ENCODE data around the gene MTHFD2L. TPM values are rescaled to one million over a fixed set of nuclear protein-coding genes. Genes with fewer than 3 reads are reported as not detected.
A peak's percentile ranks its signal among the peaks of the same experiment; 100 is the strongest.

The MTHFD2L gene
- total and polyA plus RNA-seq, 8 donors: 9.1 to 19.1 (median 16.6) TPM

DNA sequence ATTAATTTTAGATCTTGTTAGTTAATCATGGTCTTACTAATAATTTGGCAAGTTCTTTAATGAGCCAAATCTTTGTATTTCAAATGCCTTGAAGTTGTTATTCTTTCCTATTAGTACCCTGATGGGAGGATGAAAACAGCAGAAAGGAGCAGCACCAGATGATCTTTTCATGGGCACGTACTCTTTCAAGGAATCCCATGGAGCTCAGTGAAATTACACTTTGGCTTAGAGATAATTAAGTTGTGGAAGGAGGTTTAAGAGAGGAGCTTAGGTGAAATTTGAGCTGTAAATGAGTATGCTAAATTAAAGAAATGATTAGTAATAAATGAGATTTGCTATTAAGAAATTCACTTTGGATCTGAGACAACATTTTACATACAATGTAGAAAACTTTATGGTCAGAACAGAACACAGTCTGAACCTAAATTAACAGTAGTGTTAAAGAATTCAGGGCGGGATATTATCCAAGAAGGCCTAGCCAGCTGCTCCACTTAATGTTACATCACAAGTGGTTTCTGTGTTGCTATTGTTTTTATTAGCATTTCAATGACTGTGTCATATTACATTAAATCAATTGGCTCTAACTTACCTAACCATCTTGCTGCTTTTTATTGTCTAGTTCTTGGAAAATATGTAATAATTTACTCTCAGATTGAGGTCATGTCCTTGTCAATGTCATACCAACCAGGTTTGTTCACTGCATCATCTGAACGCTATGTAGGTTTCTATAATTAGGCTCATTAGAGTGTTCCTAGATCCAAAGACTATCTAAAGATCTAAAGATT is 3.9 kb downstream of the MTHFD2L start:
- TF ChIP-seq, protein P1, sequence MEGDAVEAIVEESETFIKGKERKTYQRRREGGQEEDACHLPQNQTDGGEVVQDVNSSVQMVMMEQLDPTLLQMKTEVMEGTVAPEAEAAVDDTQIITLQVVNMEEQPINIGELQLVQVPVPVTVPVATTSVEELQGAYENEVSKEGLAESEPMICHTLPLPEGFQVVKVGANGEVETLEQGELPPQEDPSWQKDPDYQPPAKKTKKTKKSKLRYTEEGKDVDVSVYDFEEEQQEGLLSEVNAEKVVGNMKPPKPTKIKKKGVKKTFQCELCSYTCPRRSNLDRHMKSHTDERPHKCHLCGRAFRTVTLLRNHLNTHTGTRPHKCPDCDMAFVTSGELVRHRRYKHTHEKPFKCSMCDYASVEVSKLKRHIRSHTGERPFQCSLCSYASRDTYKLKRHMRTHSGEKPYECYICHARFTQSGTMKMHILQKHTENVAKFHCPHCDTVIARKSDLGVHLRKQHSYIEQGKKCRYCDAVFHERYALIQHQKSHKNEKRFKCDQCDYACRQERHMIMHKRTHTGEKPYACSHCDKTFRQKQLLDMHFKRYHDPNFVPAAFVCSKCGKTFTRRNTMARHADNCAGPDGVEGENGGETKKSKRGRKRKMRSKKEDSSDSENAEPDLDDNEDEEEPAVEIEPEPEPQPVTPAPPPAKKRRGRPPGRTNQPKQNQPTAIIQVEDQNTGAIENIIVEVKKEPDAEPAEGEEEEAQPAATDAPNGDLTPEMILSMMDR (IDR thresholded peaks at IDR 0.05): no peak
- Histone ChIP-seq H3K27ac (no peak overlapping the region), H3K27me3 (no peaks in the 10 kb centered on the region), H3K9me3 (no peaks in the 10 kb centered on the region), H3K36me3 (peaks cover 0 to 24% of the 10 kb centered on the region in 2 donors), H3K4me1 (peaks cover 0 to 22% of the 10 kb centered on the region in 2 donors), H3K4me3 (no peak overlapping the region)
- ATAC-seq: no peak
- DNase-seq: peak in 1 of 4 donors; percentile 7
- intact Hi-C loops (cut with DNase I): no loop called here

DNA sequence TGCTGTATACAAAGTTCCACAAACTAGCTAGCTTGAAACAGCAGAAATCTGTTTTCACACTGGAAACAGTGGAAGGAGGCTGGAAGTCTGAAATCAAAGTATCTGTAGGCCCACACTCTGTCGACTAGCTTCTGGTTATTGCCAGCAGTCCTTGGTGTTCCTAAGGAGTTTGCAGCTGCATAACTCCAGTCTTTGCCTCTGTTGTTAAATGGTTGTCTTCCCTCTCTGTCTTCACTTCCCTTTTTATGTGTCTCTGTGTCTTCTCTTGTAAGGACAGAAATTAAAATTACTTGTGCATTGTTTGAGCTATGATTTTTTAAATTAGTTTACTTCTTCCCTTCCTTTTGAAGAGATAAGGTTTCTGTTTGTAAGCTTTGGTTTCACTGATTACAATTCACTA is 8.2 kb downstream of the MTHFD2L start:
- Histone ChIP-seq H3K36me3 (peaks cover 0 to 15% of the 10 kb centered on the region in 2 donors), H3K4me1 (no peaks in the 10 kb centered on the region), H3K27me3 (no peaks in the 10 kb centered on the region), H3K4me3 (no peak overlapping the region), H3K27ac (no peak overlapping the region), H3K9me3 (no peaks in the 10 kb centered on the region)
- intact Hi-C loops (cut with DNase I): no loop called here
- DNase-seq: no peak
- ATAC-seq: no peak
- TF ChIP-seq, protein P1 (IDR thresholded peaks at IDR 0.05): no peak

GRCh38 chr4:74166818-74167217 is 8.9 kb downstream of the MTHFD2L start:
- no peaks in the 10 kb centered on the region for H3K27me3 ChIP-seq
- intact Hi-C loops (cut with DNase I): no loop called here
- H3K4me3 ChIP-seq: no peak overlapping the region
- H3K9me3 ChIP-seq: no peaks in the 10 kb centered on the region
- DNase-seq (no peak), ATAC-seq (no peak)
- H3K36me3 ChIP-seq: peaks cover 0 to 8% of the 10 kb centered on the region in 2 donors
- H3K4me1 ChIP-seq: no peaks in the 10 kb centered on the region
- TF ChIP-seq, protein P1 (IDR thresholded peaks at IDR 0.05): no peak
- H3K27ac ChIP-seq: no peak overlapping the region

GRCh38 chr4:74167585-74167984 is 9.7 kb downstream of the MTHFD2L start:
- intact Hi-C loops (cut with DNase I): no loop called here
- no peaks in the 10 kb centered on the region for H3K4me1 ChIP-seq
- no peak overlapping the region for H3K27ac ChIP-seq

GRCh38 chr4:74168841-74169240 is 10.9 kb downstream of the MTHFD2L start:
- Histone ChIP-seq H3K27ac (no peak overlapping the region), H3K36me3 (no peaks in the 10 kb centered on the region), H3K4me3 (no peak overlapping the region), H3K4me1 (no peaks in the 10 kb centered on the region), H3K9me3 (no peaks in the 10 kb centered on the region), H3K27me3 (no peaks in the 10 kb centered on the region)
- ATAC-seq (no peak), DNase-seq (no peak)
- TF ChIP-seq, protein P1 (IDR thresholded peaks at IDR 0.05): no peak
- intact Hi-C loops (cut with DNase I): no loop called here

More at GRCh38 chr4:74167585-74167984, 9.7 kb downstream of the MTHFD2L start:
- H3K36me3 ChIP-seq: peaks cover 0 to under 1% of the 10 kb centered on the region in 2 donors
- H3K9me3 ChIP-seq: no peaks in the 10 kb centered on the region
- DNase-seq (no peak), ATAC-seq (no peak)
- H3K27me3 ChIP-seq: no peaks in the 10 kb centered on the region
- H3K4me3 ChIP-seq: no peak overlapping the region
- TF ChIP-seq, protein P1 (IDR thresholded peaks at IDR 0.05): no peak

All from left lung (tissue), 10 donors.